HG02938 (cell line): ENCODE results near the gene MLN.

Experiments
- ATAC-seq: cut with Tn5 transposase; IDR thresholded peaks from one replicate; pipeline ENCODE4 v1.9.1; 2021; ENCODE audit warnings: mild to moderate bottlenecking, moderate library complexity; ENCODE audit not compliant: unreplicated experiment

The MLN gene

GRCh38 chr6:33756211-33756954 is 47.4 kb downstream of the MLN start:
- ATAC-seq: no peak

DNA sequence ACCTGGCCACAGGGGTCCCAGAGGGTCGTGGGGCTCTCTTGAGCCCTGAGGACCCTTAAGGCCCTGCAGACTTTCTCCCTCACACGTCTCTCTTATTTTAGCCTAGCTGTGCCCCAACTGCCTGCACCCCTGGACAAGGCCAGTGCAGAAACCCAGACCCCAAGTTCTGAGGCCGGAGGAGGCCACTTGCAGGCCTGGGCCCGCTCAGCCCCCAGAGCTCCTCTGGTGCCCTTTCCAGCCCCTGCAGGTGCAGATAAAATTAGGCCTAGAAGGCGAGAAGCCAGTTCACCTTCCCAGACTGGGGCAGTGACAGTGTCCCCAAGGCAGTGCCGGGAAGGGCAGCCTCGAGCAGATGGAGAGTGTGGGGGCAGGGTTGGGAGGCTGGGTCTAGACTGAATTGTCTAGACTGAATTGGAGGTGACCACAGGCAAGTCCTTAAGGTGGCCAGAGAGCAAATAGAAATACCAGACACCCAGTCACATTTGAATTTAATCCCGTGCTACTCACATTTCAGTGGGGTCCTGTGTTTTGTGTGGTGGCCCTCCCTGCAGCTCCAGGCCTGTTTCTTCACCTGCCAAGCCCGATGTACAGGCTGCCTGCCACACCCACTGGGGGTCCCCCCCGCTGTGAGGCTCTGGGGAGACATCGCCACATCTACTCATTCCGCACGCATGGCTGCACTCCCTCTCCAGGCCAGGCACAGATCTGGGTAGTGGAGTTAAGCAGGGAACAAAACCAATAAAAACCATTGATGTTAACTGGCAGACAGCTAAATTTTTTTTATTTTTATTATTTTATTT is 48.5 kb downstream of the MLN start:
- ATAC-seq: no peak

DNA sequence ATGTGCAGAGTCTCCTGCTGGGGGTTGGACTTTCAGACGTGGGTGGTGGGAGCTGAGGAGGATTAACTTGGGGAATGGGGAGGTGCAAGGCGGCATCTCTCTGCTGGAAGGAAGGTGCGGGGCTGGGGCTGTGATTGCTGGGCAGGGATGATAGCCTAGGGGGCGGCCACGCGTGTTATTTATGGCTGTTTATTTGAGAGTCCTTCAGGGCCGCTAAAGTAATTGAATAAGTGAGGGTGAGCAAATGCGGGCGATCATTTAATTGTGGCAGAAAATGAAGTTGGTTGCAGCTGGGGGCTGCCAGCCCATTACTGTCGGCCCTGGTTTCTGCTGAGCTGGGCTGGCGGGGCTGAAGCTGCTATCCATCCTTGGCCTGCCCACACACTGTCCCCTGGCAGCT is 49.6 kb downstream of the MLN start:
- ATAC-seq: no peak

DNA sequence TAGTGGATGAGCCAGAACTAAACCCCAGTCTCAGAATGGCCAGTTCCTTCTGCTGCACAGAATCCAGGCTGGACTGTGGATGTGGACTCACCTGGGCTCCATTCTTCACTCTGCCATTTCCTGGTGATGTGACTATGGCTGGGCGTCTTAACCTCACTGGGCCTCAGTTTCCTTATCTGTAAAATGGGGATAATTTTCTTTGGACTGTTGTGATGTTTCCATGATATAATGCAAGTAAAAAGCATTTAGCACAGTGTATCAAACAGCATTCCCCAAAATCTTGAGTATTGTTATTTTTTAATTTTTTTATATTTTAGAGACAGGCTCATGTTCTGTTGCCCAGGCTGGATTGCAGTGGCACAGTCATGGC is 51.2 kb downstream of the MLN start:
- ATAC-seq: no peak

- ATAC-seq: no peak
These were observed 51.8 kb downstream of the MLN start for GRCh38 chr6:33751771-33752645.

DNA sequence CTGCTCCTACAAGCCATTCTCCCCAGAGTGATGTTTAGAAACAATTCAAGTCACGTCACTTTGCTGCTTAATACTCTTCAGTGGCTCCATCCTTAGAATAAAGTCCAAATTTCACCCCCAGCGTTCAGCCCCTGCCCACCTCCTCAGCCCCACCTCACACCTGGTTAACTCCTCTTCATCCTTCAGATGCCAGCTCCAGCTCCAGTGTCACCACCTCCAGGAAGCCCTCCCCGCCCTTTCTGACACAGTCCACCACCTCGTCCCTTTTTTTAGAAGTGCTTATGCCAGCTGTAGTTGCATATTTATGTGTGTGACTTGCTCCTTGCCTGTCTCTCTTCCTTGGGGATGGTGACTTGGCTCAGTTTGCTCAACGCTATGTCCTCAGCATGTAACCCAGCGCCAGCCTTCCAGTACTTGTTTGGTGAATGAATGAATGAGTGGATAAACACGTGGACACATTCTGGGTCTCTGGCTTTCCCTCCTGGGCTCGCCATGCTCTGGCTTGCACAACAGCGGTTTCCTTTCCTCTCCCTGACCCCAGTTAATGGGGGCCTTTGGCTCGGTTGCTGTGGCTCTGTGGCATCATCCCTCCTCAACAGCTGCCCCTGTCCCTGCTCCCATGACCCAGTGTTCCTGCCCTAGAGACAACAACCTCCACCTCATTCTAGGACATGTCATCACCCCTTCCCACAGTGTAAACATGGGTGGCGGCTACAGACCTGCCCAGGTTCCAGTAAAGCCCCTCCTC is 53.4 kb downstream of the MLN start:
- no peak for ATAC-seq

GRCh38 chr6:33749401-33749800 is 54.4 kb downstream of the MLN start:
- ATAC-seq: no peak

GRCh38 chr6:33748841-33749240 is 55.0 kb downstream of the MLN start:
- no peak for ATAC-seq

- ATAC-seq: no peak
These were observed 56.0 kb downstream of the MLN start for GRCh38 chr6:33747823-33748222.

GRCh38 chr6:33746651-33747100 is 57.1 kb downstream of the MLN start, which contains the start of gene IP6K3:
IP6K3 (minus strand) TSS chr6:33746905; CDS start chr6:33735476, 11,429 bp downstream.
- ATAC-seq: no peak

GRCh38 chr6:33746036-33746600 is 57.7 kb downstream of the MLN start:
- ATAC-seq: no peak

- ATAC-seq: no peak
These were observed 58.3 kb downstream of the MLN start for GRCh38 chr6:33745548-33745947.

DNA sequence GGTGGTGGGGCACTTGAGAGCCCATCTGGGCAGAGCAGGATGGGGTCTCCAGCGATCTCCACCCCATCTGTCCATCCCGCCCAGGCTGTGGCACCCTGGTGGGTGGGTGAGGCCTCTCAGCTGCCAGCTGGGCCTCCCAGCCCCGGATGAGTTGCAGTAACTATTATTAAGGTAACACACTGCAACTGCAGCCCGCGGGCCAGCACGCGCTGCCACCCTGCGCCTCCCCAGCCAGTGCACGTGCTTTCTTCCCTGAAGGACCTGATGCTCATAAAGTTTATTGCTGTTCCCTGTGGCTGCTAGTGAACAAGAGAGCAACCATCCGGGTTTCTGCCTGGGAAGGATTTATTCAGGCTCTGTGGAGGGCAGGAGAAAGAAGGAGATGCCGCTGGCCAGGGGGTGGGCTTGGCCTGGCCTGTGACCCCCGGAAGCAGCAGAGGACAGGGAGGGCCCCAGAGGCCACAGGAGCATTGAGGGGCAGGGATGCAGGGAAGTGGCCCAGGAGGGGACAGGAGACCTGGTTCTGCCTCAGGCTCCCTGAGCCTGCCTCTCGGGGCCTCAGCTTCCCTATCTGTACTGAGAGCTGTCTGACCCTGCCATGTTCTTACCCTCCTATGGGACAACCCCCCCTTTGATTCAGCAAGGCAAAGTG is 58.8 kb downstream of the MLN start:
- no peak for ATAC-seq
